GM12892 (cell line): ENCODE measurements around the gene LARGE1.

Experiments used
- POLR2A ChIP-seq: IDR thresholded peaks from 2 replicates; pipeline ENCODE4 v1.6.1; 2011; ENCODE audit warnings: low read depth, low read length, control low read depth
- POLR2AphosphoS5 ChIP-seq: IDR thresholded peaks from 2 replicates; pipeline ENCODE4 v1.6.1; 2011; ENCODE audit warnings: low read depth, low read length, control low read depth
- TAF1 ChIP-seq: IDR thresholded peaks from 2 replicates; pipeline ENCODE4 v1.6.1; 2011; ENCODE audit warnings: low read depth, mild to moderate bottlenecking, control low read depth, low read length, borderline replicate concordance

DNA sequence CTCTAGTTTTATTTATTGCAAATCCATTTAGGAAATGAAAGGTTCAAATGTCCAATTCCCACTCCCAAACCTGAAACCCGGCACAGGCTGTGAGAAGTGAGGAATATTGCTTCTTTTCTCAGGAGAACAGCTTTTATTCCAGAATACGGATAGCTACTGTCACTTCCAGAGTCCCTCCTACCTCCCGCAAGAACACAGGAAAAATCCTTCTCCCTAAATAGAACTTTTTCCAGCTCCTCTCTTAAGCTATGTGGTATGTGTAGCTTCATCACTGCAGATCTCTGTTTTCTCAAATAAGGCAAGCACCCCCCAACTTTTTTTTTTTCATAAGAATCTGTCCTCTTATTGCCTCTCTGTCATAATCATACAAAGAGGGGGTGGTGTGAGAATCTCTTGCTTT is 126.8 kb downstream of the LARGE1 start:
- TF ChIP-seq POLR2A: no peak
- TF ChIP-seq POLR2AphosphoS5: no peak
- TF ChIP-seq TAF1: no peak
